GM13976 (cell line): Measurements from ENCODE around the gene RUNDC1.

Experiments
- DNase-seq: peaks from one replicate; pipeline ENCODE4 v3.0.0; 2012; ENCODE audit warnings: low spot score
- CTCF ChIP-seq: IDR thresholded peaks from 2 replicates; pipeline ENCODE4 v1.5.1; 2012; ENCODE audit warnings: borderline replicate concordance, mild to moderate bottlenecking; ENCODE audit not compliant: insufficient read depth; ENCODE audit errors: extremely low read depth, missing control alignments, control extremely low read depth
- in situ Hi-C: fragments of 300-500 bp; cut with MboI; formaldehyde crosslinking; loops from one replicate; pipeline ENCODE4 v1.12.0; 2022; ENCODE audit warnings: low sequenced_read_pairs, mixed read lengths, inconsistent platforms; ENCODE audit not compliant: unreplicated experiment

RUNDC1 gene

GRCh38 chr17:43019418-43019817 is 39.1 kb downstream of the RUNDC1 start:
- no peak for DNase-seq
- in situ Hi-C loops = no loop called here
- TF ChIP-seq CTCF = no peak

- DNase-seq = no peak
- no peak for TF ChIP-seq CTCF
- in situ Hi-C loops = no loop called here
Observed at GRCh38 chr17:43020030-43020621, 39.8 kb downstream of the RUNDC1 start.

GRCh38 chr17:43020789-43021740 is 40.7 kb downstream of the RUNDC1 start:
- no peak for TF ChIP-seq CTCF
- peak; percentile 75 for DNase-seq
- in situ Hi-C loops = no loop called here

- peak; percentile 86 for DNase-seq
- in situ Hi-C loops = no loop called here
- no peak for TF ChIP-seq CTCF
Observed at GRCh38 chr17:43021741-43022512, 41.6 kb downstream of the RUNDC1 start, which contains the start of gene VAT1. Gene VAT1 (minus strand): TSS chr17:43022385. CDS start chr17:43022322, 63 bp downstream.

GRCh38 chr17:43024407-43025289 is 44.3 kb downstream of the RUNDC1 start, which contains the start of gene RND2:
Gene RND2 (plus strand): TSS chr17:43025231. CDS start chr17:43025348, 117 bp downstream.
- peak; percentile 64 for TF ChIP-seq CTCF
- in situ Hi-C loops = loop anchor here (25.0 kb wide), 1 partner anchor 288 kb away; no protein-coding TSS in a partner anchor
- peak; percentile 93 for DNase-seq
